ENCODE results near the gene ZNF48. TPM values are rescaled to one million over a fixed set of nuclear protein-coding genes. Genes with fewer than 3 reads are reported as not detected.
A peak's percentile ranks its signal among the peaks of the same experiment; 100 is the strongest.

Gene ZNF48
- total RNA-seq, 1 donor from 2014 or later: 6.2 TPM

GRCh38 chr16:30416624-30417528 is 21.7 kb downstream of the ZNF48 start:
- ATAC-seq (no peak), DNase-seq (no peak)
- H3K9me3 ChIP-seq: no peaks in the 10 kb centered on the region
- TF ChIP-seq, protein P1, sequence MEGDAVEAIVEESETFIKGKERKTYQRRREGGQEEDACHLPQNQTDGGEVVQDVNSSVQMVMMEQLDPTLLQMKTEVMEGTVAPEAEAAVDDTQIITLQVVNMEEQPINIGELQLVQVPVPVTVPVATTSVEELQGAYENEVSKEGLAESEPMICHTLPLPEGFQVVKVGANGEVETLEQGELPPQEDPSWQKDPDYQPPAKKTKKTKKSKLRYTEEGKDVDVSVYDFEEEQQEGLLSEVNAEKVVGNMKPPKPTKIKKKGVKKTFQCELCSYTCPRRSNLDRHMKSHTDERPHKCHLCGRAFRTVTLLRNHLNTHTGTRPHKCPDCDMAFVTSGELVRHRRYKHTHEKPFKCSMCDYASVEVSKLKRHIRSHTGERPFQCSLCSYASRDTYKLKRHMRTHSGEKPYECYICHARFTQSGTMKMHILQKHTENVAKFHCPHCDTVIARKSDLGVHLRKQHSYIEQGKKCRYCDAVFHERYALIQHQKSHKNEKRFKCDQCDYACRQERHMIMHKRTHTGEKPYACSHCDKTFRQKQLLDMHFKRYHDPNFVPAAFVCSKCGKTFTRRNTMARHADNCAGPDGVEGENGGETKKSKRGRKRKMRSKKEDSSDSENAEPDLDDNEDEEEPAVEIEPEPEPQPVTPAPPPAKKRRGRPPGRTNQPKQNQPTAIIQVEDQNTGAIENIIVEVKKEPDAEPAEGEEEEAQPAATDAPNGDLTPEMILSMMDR (IDR thresholded peaks at IDR 0.05): no peak
- peaks cover 16% of the 10 kb centered on the region for H3K4me1 ChIP-seq
- intact Hi-C loops (cut with DNase I): no loop called here
- H3K4me3 ChIP-seq: peak overlapping the region; percentile 68
- H3K27me3 ChIP-seq (ENCODE audit: low read depth): no peaks in the 10 kb centered on the region
- H3K36me3 ChIP-seq: peaks cover 17% of the 10 kb centered on the region
- H3K27ac ChIP-seq: peak overlapping the region; percentile 88

DNA sequence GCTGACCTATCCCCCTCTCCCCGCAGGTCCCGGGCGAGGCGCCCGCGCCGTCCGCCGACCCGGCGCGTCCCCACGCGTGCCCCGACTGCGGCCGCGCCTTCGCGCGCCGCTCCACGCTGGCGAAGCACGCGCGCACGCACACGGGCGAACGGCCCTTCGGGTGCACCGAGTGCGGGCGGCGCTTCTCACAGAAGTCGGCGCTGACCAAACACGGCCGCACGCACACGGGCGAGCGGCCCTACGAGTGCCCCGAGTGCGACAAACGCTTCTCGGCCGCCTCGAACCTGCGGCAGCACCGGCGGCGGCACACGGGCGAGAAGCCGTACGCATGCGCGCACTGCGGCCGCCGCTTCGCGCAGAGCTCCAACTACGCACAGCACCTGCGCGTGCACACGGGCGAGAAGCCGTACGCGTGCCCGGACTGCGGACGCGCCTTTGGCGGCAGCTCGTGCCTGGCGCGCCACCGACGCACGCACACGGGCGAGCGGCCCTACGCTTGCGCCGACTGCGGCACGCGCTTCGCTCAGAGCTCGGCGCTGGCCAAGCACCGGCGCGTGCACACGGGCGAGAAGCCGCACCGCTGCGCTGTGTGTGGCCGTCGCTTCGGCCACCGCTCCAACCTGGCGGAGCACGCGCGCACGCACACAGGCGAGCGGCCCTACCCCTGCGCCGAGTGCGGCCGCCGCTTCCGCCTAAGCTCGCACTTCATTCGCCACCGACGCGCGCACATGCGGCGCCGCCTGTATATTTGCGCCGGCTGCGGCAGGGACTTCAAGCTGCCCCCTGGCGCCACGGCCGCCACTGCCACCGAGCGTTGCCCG is 22.5 kb downstream of the ZNF48 start:
- Histone ChIP-seq H3K36me3 (peaks cover 21% of the 10 kb centered on the region), H3K4me3 (peak overlapping the region; percentile 68), H3K9me3 (no peaks in the 10 kb centered on the region), H3K27ac (peak overlapping the region; percentile 88), H3K4me1 (peaks cover 16% of the 10 kb centered on the region), H3K27me3 (ENCODE audit: low read depth) (no peaks in the 10 kb centered on the region)
- DNase-seq: peak; percentile 94
- intact Hi-C loops (cut with DNase I): no loop called here
- TF ChIP-seq, protein P1 (IDR thresholded peaks at IDR 0.05): peak; percentile 41
- peak; percentile 97 to 98 for ATAC-seq

DNA sequence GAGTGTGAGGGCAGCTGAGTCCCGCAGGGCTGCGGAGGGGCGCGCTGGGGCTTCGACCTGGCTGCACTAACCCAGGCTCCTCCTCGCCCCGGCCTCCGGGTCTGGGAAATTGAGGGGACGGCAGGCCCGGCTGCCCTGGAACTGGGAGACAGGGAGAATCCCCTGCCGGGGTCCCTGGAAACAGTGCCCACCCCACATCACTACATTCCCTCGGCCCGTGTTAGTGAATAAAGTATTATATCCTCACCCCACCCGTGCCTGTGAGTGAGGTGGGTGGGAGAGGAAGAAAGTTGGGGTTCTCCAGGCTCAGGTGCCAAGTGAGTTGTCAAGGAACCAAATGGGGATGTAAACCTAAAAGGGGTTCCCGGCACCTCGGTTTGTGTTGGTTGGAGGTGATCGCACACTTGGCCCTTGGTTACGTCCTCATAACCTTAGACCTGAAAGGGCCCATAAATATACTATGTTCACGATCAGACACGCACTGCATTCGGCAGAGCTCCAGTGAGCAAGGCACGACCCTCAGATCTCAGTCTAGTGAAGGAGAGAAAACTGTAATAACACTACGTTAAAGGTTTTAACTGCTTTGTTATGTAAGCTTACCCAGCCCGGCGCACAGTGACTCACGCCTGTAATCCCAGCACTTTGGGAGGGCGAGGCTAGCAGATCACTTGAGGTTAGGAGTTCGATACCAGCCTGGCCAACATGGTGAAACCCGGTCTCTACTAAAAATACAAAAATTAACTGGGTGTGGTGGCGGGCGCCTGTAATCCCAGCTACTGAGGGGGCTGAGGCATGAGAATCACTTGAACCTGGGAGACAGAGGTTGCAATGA is 23.3 kb downstream of the ZNF48 start:
- H3K9me3 ChIP-seq: no peaks in the 10 kb centered on the region
- peaks cover 27% of the 10 kb centered on the region for H3K36me3 ChIP-seq
- H3K4me3 ChIP-seq: peak overlapping the region; percentile 68
- no peaks in the 10 kb centered on the region for H3K27me3 ChIP-seq (ENCODE audit: low read depth)
- no peak for DNase-seq
- no peak for ATAC-seq
- H3K27ac ChIP-seq: peak overlapping the region; percentile 88
- intact Hi-C loops (cut with DNase I): no loop called here
- H3K4me1 ChIP-seq: peaks cover 16% of the 10 kb centered on the region
- TF ChIP-seq, protein P1 (IDR thresholded peaks at IDR 0.05): no peak

- Histone ChIP-seq H3K9me3 (no peaks in the 10 kb centered on the region), H3K27ac (no peak overlapping the region), H3K4me3 (no peak overlapping the region), H3K36me3 (peaks cover 32% of the 10 kb centered on the region), H3K27me3 (ENCODE audit: low read depth) (no peaks in the 10 kb centered on the region), H3K4me1 (peaks cover 16% of the 10 kb centered on the region)
- TF ChIP-seq, protein P1 (IDR thresholded peaks at IDR 0.05): no peak
- DNase-seq (no peak), ATAC-seq (no peak)
- intact Hi-C loops (cut with DNase I): no loop called here
Measured at GRCh38 chr16:30421010-30421409, 25.8 kb downstream of the ZNF48 start.

- TF ChIP-seq, protein P1 (IDR thresholded peaks at IDR 0.05): no peak
- Histone ChIP-seq H3K27ac (no peak overlapping the region), H3K27me3 (ENCODE audit: low read depth) (no peaks in the 10 kb centered on the region), H3K4me1 (peaks cover 18% of the 10 kb centered on the region), H3K4me3 (no peak overlapping the region), H3K9me3 (no peaks in the 10 kb centered on the region), H3K36me3 (peaks cover 23% of the 10 kb centered on the region)
- DNase-seq (no peak), ATAC-seq (no peak)
- intact Hi-C loops (cut with DNase I): no loop called here
Measured at GRCh38 chr16:30428055-30428454, 32.8 kb downstream of the ZNF48 start.
